NCI-H82 treated with DMSO at 0.1 percent for 48 hours (cell line): Measurements from ENCODE around the gene WDR4.
"Not testable (repeated sequence)": the region's sequence is repeated elsewhere in the genome, so short reads cannot be mapped to it uniquely, and the experiment has no call there.

Experiments
- DNase-seq: peaks from one replicate; lab custom pipeline; 2025; ENCODE audit not compliant: unreplicated experiment; lab: John Stamatoyannopoulos, UW

The WDR4 gene

DNA sequence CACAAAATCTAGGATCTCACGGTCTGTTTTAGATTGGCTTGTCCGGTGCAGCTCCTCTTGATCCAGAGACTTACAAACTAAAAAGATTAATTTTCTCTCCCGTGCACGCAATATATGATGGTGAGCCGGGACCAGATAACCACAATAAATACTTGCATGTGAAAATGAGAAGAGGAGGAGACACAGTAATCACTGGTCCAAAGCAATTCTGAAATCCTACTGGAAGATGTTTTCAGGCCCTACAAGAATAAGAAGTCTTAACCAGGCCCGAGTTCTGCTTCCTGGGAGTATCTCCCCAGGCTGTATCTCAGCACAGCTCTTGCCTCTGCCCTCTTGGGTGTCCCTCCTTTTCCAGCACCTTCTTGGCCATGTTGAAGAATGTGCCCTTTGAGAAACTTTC is 1.0 kb upstream of the WDR4 start:
- DNase-seq: no peak

DNA sequence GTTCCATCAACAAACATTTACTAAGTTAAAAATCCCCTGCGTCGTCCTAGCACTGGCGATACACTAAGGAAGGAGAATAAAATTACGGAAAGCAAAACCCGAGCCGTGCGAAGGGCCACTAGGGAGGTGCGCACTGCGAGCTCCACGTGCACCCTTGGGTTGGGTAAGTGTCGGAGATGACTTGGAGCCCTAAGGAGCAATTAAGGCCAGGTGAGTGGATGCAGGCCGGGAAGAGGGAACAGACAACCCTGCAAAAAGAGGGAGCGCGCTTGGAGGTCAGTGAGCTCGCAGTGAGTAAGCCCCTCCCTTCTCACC is 704 bp downstream of the WDR4 start:
- no peak for DNase-seq

DNA sequence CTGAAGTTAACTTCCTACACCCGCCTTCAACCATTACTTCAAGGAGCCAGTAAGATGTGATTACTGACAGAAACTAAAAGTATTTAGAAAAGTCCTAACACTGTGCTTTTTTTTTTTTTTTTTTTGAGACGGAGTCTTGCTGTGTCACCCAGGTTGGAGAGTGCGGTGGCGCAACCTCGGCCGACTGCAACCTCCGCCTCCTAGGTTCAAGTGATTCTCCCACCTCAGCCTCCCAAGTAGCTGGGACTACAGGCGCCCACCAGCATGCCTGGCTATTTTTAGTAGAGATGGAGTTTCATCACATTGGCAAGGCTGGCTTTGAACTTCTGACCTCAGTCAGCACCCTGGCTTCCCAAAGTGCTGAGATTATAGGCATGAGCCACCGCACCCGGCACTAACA is 3.5 kb downstream of the WDR4 start:
- DNase-seq: not testable (repeated sequence)

DNA sequence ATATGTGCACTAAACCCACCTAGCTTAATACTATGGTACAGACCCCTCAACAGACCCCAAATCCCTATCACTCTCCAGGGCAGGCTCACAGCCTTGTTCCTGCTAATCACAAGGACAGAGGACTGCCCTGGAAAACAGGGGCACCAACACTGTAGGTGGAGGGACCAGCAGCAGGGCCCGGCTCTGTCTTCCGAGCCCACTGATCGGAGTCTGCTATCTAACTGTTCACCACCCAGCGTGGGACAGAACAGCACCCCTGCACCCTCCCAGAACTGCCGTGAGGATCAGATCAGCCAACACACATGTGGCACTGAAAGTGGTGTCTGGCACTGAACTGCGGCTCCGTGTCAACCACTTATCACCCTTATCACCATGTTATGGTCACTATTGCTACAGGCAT is 6.2 kb downstream of the WDR4 start:
- no peak for DNase-seq

DNA sequence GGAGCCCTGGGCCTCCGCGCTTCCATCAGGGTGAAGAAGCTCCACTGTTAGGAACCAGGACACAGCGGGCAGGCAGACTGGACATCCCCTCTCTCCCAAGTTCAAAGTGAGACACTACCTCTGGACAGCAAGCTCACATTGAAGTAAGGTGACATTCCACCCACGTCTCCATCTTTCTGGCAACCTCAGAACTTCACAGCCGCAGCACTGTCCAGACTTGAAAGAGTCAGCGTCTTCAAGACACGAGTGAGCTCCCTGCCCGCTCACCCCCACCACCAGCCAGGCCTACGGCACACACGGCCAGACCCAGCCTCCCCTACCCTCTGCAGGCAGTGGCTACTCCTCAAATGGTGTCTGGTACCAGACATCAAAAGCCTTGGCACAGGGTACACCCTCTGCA is 11.1 kb downstream of the WDR4 start:
- DNase-seq: no peak

DNA sequence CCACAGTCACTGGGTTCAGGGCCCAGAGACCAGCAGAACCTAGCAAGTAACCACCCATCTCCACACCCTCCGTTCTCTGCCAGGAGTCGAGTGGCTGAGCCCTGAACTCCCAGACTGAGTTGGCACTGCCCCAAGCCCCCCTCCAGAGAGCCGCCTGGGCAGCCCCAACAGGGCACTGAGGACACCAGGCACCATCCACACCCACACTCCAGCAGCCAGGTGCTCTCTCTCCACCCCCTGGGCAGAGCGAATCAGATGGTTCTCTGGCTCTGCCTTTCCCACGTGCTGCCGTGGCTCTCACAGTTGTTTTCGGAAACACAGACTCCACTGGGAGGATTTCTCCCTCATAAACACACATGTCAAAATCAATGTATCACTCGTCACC is 13.6 kb downstream of the WDR4 start:
- no peak for DNase-seq

DNA sequence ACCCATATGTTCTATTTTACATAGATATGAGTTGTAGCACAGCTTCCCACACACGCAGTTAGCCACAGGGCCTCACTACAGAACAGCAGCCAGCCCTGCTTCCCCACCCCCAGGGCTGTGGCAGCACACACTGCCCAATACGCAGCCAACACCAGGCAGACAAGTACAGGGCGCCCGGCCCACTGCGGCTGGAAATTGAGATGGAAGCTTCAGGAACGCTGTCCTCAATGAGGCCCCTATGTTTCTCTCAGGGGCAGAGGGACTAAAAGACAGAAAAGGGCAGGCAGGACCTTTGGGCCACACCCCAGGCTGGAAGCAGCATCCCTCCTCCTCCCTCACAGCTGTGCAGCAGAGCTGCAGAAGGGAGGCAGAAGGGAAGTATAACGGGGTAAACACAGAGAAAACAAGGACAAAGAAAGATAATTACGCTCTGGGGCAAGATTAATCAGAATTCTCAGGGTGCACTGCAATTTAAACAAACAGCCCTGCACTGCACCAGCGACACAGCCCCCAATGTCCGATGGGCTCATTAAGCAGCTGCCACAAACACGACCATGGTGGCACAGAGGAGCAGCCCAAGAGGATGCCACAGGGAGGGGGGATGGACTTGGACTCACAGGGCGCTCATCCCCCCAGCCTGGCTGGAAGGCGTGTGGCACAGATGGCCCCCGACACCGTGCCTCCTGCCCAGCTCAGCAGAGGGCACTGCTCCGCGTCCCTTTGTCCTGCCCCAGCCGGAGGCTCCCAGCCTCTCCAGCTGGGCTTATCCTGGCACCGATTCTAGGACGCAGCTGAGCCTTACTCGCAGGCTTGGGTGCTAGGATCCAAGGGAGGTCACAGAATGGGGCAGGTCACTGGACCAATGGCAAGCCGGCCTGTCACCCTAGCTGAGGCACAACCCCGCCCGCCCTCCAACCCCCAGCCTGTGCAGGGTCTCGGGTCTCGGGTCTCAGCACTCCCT is 14.2 kb downstream of the WDR4 start:
- no peak for DNase-seq

DNA sequence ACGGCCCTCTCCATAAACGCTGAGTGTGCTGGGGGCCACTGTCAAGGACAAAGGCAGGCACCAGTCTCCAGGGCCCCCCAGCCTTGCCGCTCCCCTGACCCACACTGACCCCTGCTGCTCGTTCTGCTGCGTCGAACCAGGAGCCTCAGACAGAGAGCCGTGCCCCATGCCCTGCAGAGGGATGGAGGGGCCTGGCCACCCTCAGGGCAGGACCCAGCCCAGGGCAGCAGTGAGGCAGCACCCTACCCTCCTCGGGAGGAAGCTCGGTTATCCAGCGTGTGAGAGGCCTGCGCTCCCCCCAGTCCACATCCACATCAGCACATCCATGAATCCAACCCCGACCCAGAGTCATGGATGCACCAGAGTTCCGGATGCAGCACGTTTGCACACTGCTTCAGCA is 15.1 kb downstream of the WDR4 start:
- DNase-seq: no peak

DNA sequence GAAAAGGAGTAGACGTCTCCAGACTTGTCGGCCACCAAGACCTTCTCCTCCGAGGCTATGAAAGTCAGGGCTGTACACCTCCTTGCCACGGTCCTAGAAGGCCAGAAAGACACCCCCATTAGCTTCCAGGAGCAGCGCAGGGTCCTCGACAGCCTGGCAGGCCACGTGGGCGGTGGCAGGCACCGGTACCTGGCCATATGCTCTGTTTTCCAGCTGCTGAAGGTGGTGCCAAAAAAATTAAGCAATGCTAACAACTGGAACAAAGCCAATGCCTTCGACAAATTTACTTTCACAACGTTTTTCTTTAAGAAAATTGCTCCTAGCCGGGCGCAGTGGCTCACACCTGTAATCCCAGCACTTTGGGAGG is 15.9 kb downstream of the WDR4 start:
- DNase-seq: no peak

DNA sequence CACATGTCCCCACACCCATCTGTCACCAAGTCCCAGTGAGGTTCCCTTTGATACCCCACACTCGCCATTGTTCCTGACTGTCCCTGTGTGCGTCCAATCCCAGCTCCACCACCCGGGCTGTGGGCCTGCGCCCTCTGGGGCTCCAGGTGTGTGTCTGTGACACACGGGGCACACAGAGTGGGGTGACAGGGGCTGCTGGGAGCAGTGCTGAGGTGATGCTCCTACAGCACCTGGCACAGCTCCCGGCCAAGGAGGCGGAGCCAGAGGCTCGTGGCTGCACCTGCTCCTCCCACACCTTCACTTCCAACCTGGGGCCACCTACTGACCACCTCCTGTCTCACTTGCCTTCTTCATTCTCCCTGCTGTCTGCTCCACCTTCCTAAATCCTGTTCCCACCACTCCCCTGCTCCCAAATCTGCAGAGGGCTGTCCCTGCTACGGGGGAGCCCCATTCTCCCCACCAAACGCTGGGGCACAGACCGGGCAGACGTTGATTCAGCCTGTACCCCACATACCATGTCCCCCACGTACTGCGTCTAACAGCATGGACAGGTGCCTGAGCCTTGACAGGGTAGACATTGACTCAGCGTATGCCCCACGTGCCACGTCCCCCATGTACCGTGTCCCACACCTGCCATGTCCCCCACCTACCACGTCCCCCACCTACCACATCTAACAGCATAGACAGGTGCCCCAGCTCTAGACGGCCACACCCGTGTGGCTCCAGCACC is 16.4 kb downstream of the WDR4 start:
- no peak for DNase-seq

DNA sequence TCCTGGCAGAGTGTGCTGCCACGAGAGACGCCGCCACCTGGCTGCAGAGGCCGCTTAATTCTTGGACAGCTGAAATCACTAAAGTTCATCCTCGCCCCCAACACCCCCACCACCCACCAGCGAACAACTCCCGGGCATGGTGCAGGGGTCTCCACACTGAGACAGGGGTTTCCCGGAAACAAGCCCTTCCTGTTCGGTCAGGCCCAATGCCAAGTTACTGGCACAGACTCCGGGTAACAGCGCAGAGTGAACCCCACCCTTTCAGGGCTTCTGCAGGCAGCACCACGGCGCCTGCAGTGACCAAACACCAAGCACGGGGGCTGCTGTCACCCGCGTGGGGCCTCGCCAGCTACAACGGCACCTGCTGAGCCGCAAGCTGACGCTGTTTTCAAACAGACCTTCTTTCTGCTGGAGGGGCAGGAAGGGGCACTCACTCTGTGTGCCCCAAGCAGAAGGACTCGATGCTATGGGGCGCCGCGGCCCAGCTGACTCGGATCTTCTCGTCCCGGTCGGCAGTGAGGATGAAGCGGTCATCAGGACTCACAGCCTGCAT is 17.4 kb downstream of the WDR4 start:
- no peak for DNase-seq

DNA sequence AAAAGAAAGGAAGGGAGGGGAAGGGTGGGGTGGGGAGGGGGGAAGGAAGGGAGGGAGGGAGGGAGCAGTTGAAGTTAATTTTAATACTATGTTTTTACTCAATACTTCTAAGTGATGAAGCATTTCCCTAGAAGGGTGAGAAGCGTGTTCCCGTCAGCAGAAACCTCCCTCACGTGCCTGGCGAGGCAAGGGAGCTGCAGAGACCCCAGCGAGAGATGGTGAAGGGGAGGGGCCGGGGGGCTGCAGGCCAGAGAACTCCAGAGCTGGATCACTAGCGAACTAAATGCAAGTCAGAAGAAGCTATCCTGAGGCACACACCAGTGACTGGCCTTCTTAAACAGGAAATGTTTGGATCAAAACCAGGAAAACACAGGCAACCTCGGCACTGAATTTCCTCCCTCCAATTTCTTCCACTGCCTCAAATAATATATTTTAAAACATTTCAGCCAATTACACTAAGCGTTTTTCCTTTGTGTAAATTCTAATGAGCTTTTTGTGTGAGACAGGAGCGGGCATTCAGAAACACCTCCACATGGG is 18.0 kb downstream of the WDR4 start:
- no peak for DNase-seq

DNA sequence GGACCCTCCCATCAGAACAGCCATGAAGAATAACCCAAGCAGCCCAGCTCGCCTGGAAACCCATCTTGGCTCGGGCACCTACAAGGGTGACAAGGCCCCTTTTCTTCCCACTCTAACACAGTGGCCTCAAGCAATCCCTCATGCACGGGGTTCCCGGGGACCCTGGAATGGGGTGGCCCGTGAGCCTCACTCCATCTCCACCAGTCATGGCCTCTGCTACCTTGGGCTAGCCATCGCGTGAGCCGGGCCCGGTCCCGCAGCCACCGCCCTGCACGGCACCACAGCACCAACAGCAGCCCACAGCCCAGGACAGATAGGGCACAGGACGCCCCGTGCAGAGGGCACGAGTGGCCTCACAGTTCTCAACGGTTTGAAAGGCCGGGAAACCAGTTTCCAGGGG is 19.0 kb downstream of the WDR4 start:
- no peak for DNase-seq

DNA sequence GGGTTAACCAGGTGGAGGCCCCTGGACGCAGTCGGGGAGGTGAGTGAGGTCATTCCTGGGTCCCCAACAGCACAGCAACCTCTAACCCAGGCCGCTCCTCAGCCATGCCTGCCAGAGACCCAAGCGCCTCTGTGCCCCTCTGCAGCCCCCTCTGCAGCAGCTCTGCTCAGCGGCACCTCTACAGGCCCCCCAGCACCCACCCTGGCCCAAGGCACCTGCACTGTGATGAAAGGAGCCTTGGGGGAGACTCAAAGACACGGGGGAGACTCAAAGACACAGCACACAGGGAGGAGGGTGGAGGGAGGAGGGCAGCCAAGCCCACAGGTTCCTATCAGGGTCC is 19.5 kb downstream of the WDR4 start:
- no peak for DNase-seq

DNA sequence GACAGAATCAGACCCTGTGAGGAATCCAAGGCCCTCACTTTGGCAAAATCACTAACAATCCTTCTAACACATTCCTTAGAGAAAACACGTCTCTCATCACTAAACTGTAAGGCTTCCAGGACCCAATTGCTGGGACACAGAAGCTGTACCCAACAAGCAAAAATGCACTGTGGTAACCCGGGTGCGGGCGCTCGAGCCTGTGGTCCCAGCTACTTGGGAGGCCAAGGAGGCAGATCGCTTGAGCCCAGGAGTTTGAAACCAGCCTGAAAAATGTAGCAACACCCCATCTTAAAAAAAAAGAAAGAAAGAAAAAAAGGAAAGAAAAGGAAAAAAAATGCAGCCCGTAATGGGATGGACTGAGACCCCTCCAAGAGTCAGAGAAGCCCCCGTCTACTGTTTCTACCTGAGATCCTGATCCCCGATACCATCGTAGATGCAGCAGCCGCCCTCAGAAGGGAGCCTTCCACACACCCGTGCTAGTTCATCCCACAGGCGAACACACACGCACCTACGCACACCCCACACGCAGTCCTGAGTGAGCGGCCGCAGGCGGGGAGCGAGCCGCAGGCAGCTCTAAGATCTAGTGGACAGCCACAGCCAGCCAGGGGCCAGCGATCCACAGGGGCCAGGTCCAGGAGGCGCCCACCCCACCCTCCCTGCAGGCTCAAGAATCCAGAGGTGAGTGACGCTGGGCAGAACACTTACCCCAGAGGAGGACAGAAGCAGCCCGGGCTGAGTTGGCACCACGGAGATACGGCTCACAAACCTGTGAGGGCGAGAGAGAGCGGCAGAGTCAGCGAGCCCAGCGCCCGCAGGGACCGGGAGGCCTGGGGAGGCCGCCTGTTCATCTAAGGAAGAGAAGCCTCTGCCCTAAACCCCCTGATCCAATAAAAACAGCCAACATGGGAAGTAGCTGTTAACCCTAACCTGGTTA is 20.1 kb downstream of the WDR4 start:
- DNase-seq: no peak

DNA sequence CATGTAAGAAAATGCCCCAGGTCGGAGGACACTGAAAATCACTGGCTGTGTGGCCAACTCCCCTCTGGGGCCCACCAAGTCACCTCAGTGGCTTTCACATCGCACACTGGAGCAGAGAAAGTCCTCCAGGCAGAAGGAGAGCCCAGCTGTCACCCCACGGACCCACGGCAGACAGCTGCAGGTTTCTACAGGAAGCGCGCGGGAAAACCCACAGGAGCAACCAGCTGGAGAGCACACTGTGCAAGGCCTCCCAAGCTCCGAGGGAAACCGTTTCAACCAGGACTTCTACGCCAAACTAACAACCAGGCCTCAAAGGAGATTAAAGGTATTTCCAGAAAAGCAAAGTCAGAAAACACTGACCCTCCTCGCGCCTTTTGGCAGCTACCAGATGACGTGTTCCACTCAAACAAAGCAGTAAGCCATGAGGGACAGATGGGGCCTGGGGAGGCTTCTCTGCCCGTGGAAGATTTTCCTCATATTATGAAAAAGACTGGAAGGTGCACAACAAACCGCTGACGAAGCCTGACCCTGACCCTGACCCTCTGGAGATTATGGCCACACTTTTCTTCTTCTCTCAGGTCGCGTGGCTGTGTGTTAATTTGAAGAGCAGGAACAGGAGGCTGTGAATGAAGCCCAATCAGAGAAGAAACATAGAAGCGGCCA is 21.0 kb downstream of the WDR4 start:
- DNase-seq: no peak

DNA sequence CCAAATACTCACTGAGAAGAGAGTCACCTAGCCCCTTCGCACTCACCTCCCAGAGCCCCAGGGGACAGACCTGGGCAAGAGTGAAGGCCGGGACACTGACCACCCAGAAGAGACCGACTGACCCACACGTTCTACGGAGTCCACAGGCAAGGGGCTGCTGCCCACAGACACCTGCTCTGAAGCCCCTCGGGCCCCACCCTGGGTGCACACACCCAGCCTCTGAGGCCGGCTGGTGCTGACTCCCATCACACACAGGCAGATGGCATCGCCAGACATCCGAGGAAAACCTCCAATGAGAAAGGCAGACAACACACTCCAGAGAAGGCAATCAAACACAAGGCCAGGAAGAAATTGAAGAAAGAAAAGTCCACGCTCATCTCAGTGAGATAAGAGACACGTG is 22.1 kb downstream of the WDR4 start:
- DNase-seq: no peak

DNA sequence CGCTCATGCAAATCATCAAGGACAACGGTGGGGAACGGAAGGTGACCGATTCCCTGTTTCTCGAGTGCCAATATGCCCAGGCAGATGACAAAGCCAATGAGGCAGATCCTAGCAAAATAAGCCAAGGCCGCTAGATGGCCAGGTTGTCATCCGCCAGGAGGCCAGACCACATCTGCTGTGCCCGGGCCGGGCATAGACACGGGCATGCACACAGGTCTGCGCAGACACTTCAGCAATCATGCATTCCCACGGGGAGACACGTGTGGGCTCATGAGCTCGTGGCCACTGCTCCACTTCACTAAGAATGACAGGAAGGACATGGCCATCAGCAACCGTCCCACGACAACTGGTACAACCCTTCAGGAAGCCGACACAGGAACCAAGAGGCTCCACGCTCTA is 23.4 kb downstream of the WDR4 start:
- no peak for DNase-seq

DNA sequence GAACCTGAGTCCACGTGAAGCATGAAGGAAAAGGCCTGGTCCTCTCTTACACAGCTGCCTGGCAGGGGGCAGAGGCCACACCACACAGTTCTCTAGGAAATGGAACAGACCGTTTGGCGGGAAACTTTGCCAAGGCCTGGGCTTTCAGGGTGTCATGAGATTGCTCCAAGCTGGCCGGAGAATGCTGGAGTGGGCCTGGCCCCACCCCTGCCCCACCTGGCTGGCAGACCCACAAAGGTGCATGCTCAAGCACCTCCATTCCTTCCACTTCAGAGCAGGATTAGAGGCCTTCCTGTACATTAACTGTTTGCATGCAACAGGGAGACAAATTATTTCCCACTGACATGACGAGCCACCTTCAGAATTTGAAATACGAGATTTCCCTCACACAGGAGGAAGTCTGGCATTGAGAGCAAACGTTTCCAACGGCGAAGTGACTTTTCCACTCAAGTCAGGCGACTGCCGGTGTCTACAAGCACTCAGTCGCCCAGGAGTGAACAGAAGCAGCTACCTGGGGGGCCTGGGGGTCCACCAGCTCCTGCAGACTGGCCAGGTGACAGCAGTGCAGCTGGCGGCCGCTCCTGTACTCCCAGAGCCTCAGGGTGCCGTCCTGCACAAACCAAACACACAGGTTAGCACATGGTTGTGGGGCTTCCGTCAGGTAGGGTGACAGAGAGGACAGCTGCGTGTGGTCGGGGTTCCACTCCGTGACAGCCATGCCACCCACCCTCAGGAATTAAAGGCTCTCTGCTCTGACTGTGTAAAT is 24.0 kb downstream of the WDR4 start:
- no peak for DNase-seq
